ENCODE measurements around the gene TBC1D24. TPM values are rescaled to one million over a fixed set of nuclear protein-coding genes. Genes with fewer than 3 reads are reported as not detected.
"Not testable (repeated sequence)": the region's sequence is repeated elsewhere in the genome, so short reads cannot be mapped to it uniquely, and the experiment has no call there.

TBC1D24 gene
- total RNA-seq, 4 donors from 2014 or later: 0.59 to 21.6 (median 4.6) TPM

DNA sequence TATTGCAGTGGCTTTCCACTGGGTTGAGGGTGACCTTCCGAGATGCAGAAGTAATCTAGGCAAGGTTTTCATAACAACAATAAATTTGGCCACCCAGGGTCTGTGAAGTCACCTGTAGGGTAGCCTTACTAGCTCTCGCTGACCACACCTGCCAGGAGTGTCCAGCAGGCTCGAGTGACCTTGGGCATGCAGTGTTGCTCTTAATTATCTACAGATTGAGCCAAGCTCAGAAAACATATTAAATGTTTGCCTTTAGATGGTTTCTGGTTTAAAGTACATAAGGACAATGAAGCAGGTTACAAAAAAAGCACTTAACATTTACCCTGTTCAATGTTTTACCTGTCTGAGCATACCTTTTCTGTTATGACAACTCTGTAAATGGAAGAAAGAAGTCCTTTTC, 1.8 kb downstream of the TBC1D24 start:
- no peak for TF ChIP-seq POLR2A (IDR thresholded peaks at IDR 0.05)
- TF ChIP-seq, protein P1, sequence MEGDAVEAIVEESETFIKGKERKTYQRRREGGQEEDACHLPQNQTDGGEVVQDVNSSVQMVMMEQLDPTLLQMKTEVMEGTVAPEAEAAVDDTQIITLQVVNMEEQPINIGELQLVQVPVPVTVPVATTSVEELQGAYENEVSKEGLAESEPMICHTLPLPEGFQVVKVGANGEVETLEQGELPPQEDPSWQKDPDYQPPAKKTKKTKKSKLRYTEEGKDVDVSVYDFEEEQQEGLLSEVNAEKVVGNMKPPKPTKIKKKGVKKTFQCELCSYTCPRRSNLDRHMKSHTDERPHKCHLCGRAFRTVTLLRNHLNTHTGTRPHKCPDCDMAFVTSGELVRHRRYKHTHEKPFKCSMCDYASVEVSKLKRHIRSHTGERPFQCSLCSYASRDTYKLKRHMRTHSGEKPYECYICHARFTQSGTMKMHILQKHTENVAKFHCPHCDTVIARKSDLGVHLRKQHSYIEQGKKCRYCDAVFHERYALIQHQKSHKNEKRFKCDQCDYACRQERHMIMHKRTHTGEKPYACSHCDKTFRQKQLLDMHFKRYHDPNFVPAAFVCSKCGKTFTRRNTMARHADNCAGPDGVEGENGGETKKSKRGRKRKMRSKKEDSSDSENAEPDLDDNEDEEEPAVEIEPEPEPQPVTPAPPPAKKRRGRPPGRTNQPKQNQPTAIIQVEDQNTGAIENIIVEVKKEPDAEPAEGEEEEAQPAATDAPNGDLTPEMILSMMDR (IDR thresholded peaks at IDR 0.05): no peak
- Histone ChIP-seq H3K27me3 (peaks cover 0 to 21% of the 10 kb centered on the region in 2 donors), H3K4me3 (no peak overlapping the region), H3K27ac (no peak overlapping the region), H3K36me3 (no peaks in the 10 kb centered on the region), H3K9me3 (no peaks in the 10 kb centered on the region), H3K4me1 (peaks cover 0 to 24% of the 10 kb centered on the region in 2 donors)
- DNase-seq: no peak
- intact Hi-C loops (cut with DNase I; ENCODE audit: low total_unique reads): no loop called here

DNA sequence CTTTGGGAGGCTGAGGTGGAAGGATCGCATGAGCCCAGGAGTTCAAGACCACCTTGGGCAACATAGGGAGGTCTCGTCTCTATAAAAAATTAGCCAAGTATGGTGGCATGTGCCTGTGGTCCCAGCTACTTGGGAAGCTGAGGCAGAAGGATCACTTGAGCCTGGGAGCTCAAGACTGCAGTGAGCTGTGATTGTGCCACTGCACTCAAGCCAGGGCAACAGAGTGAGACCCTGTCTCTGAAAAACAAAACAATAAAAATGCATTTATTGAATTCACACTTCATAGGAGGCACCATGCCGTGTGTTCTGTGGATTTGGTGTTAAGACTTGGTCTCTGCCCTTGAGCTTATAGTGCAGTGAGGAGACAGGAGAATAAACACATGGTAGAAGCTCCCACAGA, 2.4 kb downstream of the TBC1D24 start:
- no peak overlapping the region for H3K4me3 ChIP-seq
- intact Hi-C loops (cut with DNase I; ENCODE audit: low total_unique reads): no loop called here
- no peak overlapping the region for H3K27ac ChIP-seq
- DNase-seq: no peak
- peaks cover 0 to 16% of the 10 kb centered on the region in 2 donors for H3K27me3 ChIP-seq
- TF ChIP-seq, protein P1 (IDR thresholded peaks at IDR 0.05): no peak
- no peak for TF ChIP-seq POLR2A (IDR thresholded peaks at IDR 0.05)
- no peaks in the 10 kb centered on the region for H3K36me3 ChIP-seq
- H3K9me3 ChIP-seq: no peaks in the 10 kb centered on the region
- peaks cover 0 to 22% of the 10 kb centered on the region in 2 donors for H3K4me1 ChIP-seq

DNA sequence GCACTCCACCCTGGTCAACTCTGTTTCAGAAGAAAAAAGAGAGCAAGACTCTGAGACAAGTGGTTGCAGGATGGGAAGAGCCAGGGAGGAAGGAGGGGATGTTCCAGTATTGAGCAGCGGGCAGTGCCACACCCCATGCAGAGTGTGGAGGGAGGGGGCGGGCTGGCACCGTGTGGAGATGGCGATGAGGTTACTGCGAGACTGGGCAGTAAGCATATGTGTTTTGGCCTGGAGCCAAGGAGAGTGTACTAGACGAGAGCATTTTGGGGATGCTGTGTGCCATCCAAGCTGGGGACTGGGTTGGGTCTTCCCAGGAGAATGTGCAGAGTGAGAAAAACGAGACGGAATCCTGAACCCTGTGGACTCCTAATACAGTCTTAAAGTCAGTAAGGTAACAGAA, 3.4 kb downstream of the TBC1D24 start:
- no peak overlapping the region for H3K4me3 ChIP-seq
- H3K36me3 ChIP-seq: no peaks in the 10 kb centered on the region
- TF ChIP-seq POLR2A (IDR thresholded peaks at IDR 0.05): no peak
- TF ChIP-seq, protein P1 (IDR thresholded peaks at IDR 0.05): no peak
- H3K27me3 ChIP-seq: peaks cover 0 to 6% of the 10 kb centered on the region in 2 donors
- H3K27ac ChIP-seq: no peak overlapping the region
- DNase-seq: no peak
- intact Hi-C loops (cut with DNase I; ENCODE audit: low total_unique reads): no loop called here
- H3K4me1 ChIP-seq: peaks cover 0 to 23% of the 10 kb centered on the region in 2 donors
- H3K9me3 ChIP-seq: no peaks in the 10 kb centered on the region

DNA sequence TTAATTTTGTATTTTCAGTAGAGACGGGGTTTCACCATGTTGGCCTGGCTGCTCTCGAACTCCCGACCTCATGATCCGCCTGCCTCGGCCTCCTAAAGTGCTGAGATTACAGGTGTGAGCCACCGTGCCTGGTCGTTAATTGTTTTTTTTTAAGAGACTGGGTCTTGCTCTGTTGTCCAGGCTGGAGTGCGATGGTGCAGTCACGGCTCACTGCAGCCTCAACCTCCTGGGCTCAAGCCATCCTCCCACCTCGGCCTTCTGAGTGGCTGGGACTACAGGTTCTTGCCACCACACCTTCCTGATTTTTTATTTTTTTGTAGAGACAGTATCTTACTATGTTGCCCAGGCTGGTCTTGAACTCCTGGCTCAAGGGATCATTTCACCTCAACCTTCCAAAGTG, 5.1 kb downstream of the TBC1D24 start:
- H3K4me3 ChIP-seq; DNase-seq; H3K9me3 ChIP-seq; H3K27me3 ChIP-seq; H3K36me3 ChIP-seq; H3K27ac ChIP-seq; intact Hi-C loops (cut with DNase I; ENCODE audit: low total_unique reads): not testable (repeated sequence)
- peaks cover 0 to 19% of the 10 kb centered on the region in 2 donors for H3K4me1 ChIP-seq

DNA sequence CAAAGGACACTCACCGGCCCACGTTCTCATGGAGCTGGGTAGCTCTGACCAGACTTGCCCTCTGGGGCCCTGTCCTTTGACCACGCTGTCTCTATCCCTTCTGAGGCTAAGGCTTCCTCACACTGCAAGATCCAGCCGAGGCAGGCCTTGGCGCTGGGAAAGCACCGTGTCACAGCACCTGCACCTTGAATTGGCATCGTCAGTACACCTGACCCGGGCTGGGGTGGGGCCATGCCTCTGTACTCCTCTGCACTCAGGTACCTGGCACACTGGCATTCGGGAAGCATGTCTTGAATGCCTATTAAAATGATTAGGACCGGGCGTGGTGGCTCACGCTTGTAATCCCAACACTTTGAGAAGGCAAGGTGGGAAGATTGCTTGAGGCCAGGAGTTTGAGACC, 6.0 kb downstream of the TBC1D24 start:
- Histone ChIP-seq H3K27ac (no peak overlapping the region), H3K4me1 (peaks cover 0 to 12% of the 10 kb centered on the region in 2 donors), H3K9me3 (no peaks in the 10 kb centered on the region), H3K36me3 (no peaks in the 10 kb centered on the region), H3K27me3 (no peaks in the 10 kb centered on the region), H3K4me3 (no peak overlapping the region)
- intact Hi-C loops (cut with DNase I; ENCODE audit: low total_unique reads): no loop called here
- TF ChIP-seq, protein P1 (IDR thresholded peaks at IDR 0.05): no peak
- no peak for TF ChIP-seq POLR2A (IDR thresholded peaks at IDR 0.05)
- DNase-seq: no peak

DNA sequence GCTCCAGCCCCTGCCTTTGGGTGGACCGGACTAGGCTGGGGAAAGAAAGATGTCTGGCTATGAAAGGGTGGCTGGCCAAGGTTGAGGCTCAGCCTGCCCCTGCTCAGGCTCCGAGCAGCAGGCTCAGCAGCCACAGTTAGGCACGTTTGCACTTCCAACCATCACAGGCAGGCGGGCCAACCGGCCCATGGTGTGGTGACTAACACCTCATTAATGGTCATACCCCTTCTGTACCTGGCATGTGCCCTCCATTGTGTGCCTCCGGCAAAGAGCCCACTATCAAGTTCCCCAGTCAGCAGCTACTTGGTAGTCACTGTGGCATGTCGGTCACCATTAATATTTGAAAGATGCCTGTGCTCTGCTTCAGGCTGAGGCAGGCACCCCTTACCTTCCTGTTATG, 6.7 kb downstream of the TBC1D24 start:
- Histone ChIP-seq H3K27ac (no peak overlapping the region), H3K36me3 (no peaks in the 10 kb centered on the region), H3K9me3 (no peaks in the 10 kb centered on the region), H3K4me3 (no peak overlapping the region), H3K4me1 (peaks cover 0 to 11% of the 10 kb centered on the region in 2 donors), H3K27me3 (no peaks in the 10 kb centered on the region)
- TF ChIP-seq, protein P1 (IDR thresholded peaks at IDR 0.05): no peak
- TF ChIP-seq POLR2A (IDR thresholded peaks at IDR 0.05): no peak
- DNase-seq: no peak
- intact Hi-C loops (cut with DNase I; ENCODE audit: low total_unique reads): no loop called here
